ENCODE data around the gene CERS1.

Gene CERS1

DNA sequence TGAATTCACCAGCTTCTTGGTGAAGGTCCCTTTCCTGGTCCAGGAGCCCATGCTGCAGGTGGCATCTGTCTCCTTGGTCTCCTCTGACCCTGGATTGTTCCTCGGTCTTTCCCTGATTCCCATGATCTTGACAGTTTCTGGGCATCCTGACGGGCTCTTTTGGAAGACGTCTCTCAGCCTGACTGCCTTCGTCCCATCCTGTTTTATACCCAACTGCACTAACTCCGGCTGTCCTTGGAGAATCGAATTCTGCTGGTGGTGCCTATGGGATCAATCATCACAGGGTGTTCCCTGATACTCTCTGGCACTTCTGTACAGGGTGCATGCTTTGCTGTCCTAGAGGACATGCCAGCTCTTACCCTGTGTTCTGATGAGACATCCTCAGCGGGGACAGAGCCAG, 19.1 kb downstream of the CERS1 start:
- in situ Hi-C loops (cut with HindIII; ENCODE audit: low sequenced_read_pairs) = no loop called here

DNA sequence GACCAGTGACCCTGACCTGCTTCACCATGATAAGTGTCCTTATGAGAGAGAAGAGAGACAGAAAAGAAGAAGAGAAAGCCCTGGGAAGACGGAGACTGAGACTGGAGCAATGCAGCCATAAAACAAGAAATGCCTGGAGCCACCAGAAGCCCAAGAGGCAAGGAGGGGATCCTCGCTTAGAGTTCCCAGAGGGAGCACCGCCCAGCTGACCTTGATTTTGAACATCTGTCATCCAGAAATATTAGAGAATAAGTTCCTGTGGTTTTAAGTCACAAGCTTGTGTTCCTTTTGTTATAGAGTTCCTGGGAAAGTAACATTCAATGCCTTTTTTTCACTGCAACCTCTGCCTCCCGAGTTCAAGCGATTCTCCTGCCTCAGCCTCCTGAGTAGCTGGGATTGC, 20.2 kb downstream of the CERS1 start:
- in situ Hi-C loops (cut with HindIII; ENCODE audit: low sequenced_read_pairs) = no loop called here

- in situ Hi-C loops (cut with HindIII; ENCODE audit: low sequenced_read_pairs) = no loop called here
These were observed 24.4 kb downstream of the CERS1 start for GRCh38 chr19:18871543-18871942.

DNA sequence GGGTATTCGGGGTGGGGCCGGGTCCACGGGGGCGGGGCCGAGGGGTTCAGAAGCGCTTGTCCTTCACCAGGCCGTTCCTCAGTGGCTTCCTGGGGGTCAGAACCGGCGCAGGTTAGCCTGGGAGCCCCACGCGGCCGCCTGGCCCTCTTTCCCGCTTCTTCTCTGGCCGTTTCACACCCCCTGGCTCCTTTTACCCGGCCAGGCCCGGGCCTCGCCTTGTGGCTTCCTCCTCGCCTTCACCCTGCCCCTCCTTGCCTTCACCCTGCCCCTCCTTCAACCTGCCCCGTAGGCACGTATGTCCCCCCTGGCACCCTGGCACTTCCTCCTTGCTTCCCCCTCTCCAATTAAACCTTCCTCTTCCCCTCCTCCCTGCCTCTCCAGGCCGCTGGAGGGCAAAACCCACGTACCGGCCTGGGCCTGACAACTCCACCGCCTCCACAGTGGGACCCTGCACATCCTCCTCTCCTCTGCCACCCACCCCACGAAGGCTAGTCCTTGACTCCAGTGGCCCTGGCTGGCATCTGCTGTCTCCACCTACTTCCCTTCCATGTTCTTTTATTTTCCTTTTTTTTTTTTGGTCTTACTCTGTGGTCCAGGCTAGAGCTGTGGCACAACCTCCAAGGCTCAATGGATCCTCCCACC, 25.3 kb downstream of the CERS1 start:
- in situ Hi-C loops (cut with HindIII; ENCODE audit: low sequenced_read_pairs) = no loop called here

GRCh38 chr19:18869781-18870530, 26.0 kb downstream of the CERS1 start:
- in situ Hi-C loops (cut with HindIII; ENCODE audit: low sequenced_read_pairs) = loop anchor here (10.0 kb wide), 1 partner anchor 75 kb away; the partner anchor contains the start of gene COMP

- in situ Hi-C loops (cut with HindIII; ENCODE audit: low sequenced_read_pairs) = loop anchor here (10.0 kb wide), 1 partner anchor 74 kb away; the partner anchor contains the start of gene COMP
These were observed 26.8 kb downstream of the CERS1 start for GRCh38 chr19:18869023-18869618.

DNA sequence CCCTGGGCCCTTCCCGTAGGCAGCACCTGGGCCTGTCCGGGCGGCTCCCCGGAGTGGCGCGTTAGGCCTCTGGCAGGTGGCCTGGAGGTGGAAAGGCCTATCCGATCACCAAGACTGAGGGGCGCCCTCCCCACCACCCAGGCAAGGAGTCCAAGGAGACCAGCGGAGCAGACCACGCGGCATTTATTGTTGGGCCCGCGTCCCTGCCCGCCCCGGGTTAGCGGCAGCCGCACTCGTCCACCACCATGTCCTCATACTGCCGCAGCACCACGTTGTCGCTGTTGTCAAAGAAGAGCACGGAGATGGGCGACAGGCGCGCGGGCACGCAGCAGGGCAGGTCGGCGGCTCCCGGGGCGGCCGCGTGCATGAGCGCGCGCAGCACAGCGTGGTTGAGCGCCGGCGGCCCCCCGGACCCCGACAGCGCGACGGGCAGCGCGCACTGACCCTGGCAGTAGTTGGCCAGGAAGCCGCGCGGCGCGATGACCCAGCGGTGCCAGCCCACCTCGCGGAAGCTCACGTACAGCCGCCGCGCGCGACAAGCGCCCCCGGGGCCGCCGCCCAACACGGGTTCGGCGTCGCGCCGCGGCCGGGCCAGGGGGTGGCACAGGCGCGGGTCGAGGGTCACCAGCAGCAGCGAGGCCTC, 27.5 kb downstream of the CERS1 start:
- in situ Hi-C loops (cut with HindIII; ENCODE audit: low sequenced_read_pairs) = loop anchor here (10.0 kb wide), 1 partner anchor 74 kb away; the partner anchor contains the start of gene COMP

GRCh38 chr19:18867751-18868150, 28.2 kb downstream of the CERS1 start:
- in situ Hi-C loops (cut with HindIII; ENCODE audit: low sequenced_read_pairs) = loop anchor here (10.0 kb wide), 1 partner anchor 73 kb away; the partner anchor contains the start of gene COMP

DNA sequence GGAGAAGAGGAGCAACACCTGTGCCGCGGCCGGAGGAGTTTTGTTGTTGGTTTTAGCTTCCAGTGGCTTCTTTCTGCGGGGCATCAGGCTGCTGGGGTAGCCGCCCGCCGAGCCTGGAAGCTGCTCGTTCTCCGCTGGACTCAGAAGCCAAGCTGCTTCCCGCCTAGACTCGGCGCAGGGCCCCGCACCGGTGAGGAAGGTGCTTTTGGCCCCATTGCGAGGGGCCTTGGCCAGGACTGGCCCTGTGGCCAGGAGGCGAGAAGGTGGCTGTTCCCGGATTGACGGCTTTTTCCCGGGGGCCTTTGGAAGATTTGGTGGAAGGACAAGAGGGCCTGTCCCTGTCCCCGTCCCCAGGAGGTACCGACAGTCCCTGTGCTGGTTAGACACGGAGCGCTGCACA, 28.8 kb downstream of the CERS1 start:
- in situ Hi-C loops (cut with HindIII; ENCODE audit: low sequenced_read_pairs) = loop anchor here (10.0 kb wide), 1 partner anchor 72 kb away; the partner anchor contains the start of gene COMP

DNA sequence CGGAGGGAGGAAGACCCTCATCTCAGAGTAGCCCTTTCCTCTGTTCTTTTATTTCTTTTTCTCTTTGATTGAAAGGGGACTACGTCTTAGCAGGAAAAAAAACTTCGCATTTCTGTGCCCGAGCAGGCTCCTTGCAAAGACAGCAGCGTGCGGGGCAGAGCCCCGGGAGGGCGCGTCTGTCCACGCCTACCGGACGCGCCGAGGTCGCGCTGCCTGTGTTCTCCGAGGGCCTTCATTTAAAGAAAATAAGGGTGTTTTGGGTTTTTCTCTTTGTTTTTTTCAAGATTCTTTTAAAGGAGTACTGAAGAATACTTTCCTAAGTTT, 29.2 kb downstream of the CERS1 start:
- in situ Hi-C loops (cut with HindIII; ENCODE audit: low sequenced_read_pairs) = loop anchor here (10.0 kb wide), 1 partner anchor 72 kb away; the partner anchor contains the start of gene COMP

DNA sequence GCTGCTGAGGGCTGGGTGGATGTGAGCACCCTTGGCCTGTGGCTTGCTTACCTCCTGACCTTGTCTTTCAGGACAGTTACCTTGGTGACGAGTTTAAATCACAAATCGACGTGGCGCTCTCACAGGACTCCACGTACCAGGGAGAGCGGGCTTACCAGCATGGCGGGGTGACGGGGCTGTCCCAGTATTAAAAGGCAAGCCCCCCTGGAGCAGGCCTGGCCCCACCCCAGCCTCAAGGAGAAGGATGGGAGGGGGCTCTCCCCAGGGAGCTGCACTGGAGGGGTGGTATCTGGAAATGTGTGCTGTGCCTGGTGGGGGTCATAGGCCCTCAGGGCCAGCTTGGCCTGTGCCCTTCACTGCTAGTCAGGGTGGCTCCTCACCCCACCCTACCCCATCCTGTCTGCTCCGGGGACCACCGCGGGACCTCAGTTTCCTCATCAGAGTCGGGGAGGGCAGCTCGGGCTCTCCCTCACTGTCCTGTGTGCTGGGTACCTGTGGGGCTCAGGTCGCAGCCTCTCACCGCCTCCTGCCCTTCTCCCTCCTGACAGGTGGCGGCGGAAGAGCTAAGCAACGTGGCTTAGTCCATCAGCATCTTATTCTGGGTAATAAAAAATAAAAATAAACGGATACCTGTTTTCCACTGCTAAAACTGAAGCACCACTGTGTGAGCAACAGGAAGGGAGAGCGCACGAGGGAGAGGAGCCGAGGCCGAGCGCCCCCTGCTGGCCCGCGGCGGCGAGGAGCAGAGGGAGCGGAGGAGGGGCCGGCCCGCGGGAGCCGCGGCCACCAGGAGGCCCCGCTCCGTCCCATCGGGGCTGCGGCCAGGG, 29.8 kb downstream of the CERS1 start:
- in situ Hi-C loops (cut with HindIII; ENCODE audit: low sequenced_read_pairs) = loop anchor here (10.0 kb wide), 1 partner anchor 71 kb away; the partner anchor contains the start of gene COMP

- in situ Hi-C loops (cut with HindIII; ENCODE audit: low sequenced_read_pairs) = loop anchor here (10.0 kb wide), 1 partner anchor 71 kb away; the partner anchor contains the start of gene COMP
These were observed 30.6 kb downstream of the CERS1 start for GRCh38 chr19:18865106-18865972.

GRCh38 chr19:18863843-18864362, 32.1 kb downstream of the CERS1 start:
- in situ Hi-C loops (cut with HindIII; ENCODE audit: low sequenced_read_pairs) = loop anchor here (10.0 kb wide), 1 partner anchor 69 kb away; the partner anchor contains the start of gene COMP

DNA sequence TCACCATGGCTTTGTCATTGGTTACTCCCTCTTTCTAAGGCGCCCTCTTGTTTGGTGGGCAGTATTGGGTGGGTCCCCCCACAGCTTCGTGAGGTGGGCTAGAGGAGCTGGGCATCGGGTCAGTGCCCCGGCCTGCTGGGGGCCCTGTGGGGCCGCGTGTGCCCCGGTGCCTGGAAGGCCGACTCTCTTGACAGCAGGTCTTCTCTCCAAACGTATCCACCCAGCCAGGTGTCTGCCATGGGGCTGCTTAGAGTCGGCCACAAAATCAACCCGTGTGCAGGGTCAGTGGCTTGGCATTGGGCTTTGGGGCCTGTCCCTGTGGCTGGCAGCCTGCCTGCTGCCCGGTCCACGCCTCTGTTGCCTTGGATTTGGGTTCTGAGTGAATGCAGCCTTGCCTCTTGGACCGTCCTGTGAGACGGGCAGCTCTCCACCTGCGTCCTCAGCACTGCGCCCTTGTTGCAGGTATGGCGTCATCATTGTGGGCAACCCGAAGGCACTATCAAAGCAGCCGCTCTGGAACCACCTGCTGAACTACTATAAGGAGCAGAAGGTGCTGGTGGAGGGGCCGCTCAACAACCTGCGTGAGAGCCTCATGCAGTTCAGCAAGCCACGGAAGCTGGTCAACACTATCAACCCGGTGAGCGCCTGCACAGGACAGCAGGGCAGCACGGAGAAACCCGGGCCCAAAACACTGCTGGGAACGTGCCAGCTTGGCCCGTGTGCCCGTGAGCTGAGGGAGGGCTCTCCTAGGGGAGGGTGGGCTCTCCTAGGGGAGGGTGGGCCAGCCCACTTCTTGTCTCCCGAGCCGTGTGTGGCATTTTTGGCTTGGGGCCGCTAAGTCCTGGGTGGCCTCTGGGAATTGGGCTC, 32.7 kb downstream of the CERS1 start:
- in situ Hi-C loops (cut with HindIII; ENCODE audit: low sequenced_read_pairs) = loop anchor here (10.0 kb wide), 1 partner anchor 68 kb away; the partner anchor contains the start of gene COMP

GRCh38 chr19:18861917-18862316, 34.0 kb downstream of the CERS1 start:
- in situ Hi-C loops (cut with HindIII; ENCODE audit: low sequenced_read_pairs) = loop anchor here (10.0 kb wide), 1 partner anchor 67 kb away; the partner anchor contains the start of gene COMP

DNA sequence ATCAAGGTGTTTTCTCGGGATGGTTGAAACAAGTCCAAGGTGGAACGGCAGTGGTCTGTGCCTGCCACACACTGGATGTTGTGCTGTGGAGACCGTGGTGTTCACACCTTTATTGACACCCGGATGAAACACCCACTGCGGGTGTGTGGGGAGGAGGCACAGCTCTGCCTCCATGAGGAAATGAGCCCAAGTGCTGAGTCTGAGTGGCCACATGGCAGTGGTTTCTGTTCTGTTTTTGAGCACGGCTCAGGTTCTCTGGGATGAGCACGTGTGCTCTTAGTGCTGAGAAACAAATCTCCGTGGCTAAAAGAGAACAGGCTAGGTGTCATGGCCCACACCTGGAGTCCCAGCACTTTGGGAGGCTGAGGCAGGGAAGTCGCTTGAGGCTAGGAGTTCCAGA, 34.7 kb downstream of the CERS1 start:
- in situ Hi-C loops (cut with HindIII; ENCODE audit: low sequenced_read_pairs) = loop anchor here (10.0 kb wide), 1 partner anchor 66 kb away; the partner anchor contains the start of gene COMP

GRCh38 chr19:18860725-18861124, 35.2 kb downstream of the CERS1 start:
- in situ Hi-C loops (cut with HindIII; ENCODE audit: low sequenced_read_pairs) = loop anchor here (10.0 kb wide), 1 partner anchor 66 kb away; the partner anchor contains the start of gene COMP

- in situ Hi-C loops (cut with HindIII; ENCODE audit: low sequenced_read_pairs) = loop anchor here (10.0 kb wide), 1 partner anchor 66 kb away; the partner anchor contains the start of gene COMP
These were observed 35.7 kb downstream of the CERS1 start for GRCh38 chr19:18860302-18860700.
